Astrocyte of the cerebellum (primary cell): ENCODE results near the gene KLHL3.

Experiments used
- DNase-seq: peaks from one replicate; pipeline ENCODE4 v3.0.0-alpha.2; 2011; ENCODE audit warnings: low read depth
- H3K4me3 ChIP-seq: 2 replicates; pipeline ENCODE4 v1.5.1; 2011; ENCODE audit warnings: mild to moderate bottlenecking, low read depth, low read length, moderate library complexity
- CTCF ChIP-seq: IDR thresholded peaks from 2 replicates; pipeline ENCODE4 v1.5.1; 2012; ENCODE audit warnings: low read length, low read depth, moderate library complexity, mild to moderate bottlenecking; ENCODE audit errors: missing control alignments
- in situ Hi-C: cut with HindIII; loops from 2 replicates; pipeline ENCODE4 v1.10.0; 2017; ENCODE audit warnings: low sequenced_read_pairs

The KLHL3 gene

GRCh38 chr5:137705106-137705505, 30.8 kb downstream of the KLHL3 start:
- H3K4me3 ChIP-seq = no peak overlapping the region
- in situ Hi-C loops = no loop called here
- TF ChIP-seq CTCF = no peak
- no peak for DNase-seq

- H3K4me3 ChIP-seq = no peak overlapping the region
- no peak for DNase-seq
- in situ Hi-C loops = no loop called here
- no peak for TF ChIP-seq CTCF
These were observed 32.3 kb downstream of the KLHL3 start for GRCh38 chr5:137703565-137703964.

GRCh38 chr5:137700282-137700680, 35.6 kb downstream of the KLHL3 start:
- in situ Hi-C loops = no loop called here
- no peak overlapping the region for H3K4me3 ChIP-seq
- DNase-seq = no peak
- TF ChIP-seq CTCF = no peak

- in situ Hi-C loops = no loop called here
- no peak for DNase-seq
- H3K4me3 ChIP-seq = no peak overlapping the region
- no peak for TF ChIP-seq CTCF
These were observed 36.3 kb downstream of the KLHL3 start for GRCh38 chr5:137699336-137700281.

- H3K4me3 ChIP-seq = no peak overlapping the region
- in situ Hi-C loops = no loop called here
- TF ChIP-seq CTCF = no peak
- DNase-seq = no peak
These were observed 39.4 kb downstream of the KLHL3 start for GRCh38 chr5:137696481-137696880.

GRCh38 chr5:137695651-137696428, 40.0 kb downstream of the KLHL3 start:
- in situ Hi-C loops = no loop called here
- TF ChIP-seq CTCF = no peak
- DNase-seq = no peak
- no peak overlapping the region for H3K4me3 ChIP-seq
